HG02973 (cell line): Measurements from ENCODE around the gene ITGB2.

Source experiments
- ATAC-seq: cut with Tn5 transposase; IDR thresholded peaks from one replicate; pipeline ENCODE4 v1.9.1; 2021; ENCODE audit warnings: moderate library complexity; ENCODE audit not compliant: unreplicated experiment

The ITGB2 gene

DNA sequence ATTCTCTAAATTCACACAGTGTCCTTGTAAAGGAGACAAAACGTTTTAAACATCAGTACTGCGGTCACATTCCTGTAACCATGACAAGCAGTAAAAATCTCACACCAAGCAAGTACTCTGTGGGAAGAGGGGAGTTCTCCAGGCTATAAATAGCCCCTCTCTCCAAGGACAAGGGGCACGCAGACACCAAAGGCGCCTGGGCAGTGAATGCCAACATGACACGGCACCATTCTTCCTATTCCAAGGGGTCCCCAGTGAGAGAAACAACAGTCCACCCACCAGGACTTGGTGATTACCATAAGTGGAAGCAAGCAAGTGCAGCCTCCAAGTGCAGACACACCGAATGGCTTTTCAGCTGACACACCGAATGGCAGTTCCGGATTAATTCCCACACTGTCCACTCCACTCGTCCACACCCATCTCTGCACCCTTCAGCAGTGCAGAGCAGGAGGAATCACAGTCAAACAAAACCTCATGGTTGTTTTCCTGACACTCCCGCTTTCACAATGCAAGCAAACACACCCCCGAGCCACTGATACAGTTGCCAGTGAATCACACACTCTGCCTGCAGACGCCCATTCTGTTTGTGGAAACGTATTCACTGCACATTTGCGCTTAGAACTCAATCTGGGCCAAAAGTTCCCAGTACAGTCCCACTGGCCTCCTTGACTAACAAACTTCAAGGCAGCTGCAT lies 49.0 kb downstream of the ITGB2 start:
- ATAC-seq: no peak

DNA sequence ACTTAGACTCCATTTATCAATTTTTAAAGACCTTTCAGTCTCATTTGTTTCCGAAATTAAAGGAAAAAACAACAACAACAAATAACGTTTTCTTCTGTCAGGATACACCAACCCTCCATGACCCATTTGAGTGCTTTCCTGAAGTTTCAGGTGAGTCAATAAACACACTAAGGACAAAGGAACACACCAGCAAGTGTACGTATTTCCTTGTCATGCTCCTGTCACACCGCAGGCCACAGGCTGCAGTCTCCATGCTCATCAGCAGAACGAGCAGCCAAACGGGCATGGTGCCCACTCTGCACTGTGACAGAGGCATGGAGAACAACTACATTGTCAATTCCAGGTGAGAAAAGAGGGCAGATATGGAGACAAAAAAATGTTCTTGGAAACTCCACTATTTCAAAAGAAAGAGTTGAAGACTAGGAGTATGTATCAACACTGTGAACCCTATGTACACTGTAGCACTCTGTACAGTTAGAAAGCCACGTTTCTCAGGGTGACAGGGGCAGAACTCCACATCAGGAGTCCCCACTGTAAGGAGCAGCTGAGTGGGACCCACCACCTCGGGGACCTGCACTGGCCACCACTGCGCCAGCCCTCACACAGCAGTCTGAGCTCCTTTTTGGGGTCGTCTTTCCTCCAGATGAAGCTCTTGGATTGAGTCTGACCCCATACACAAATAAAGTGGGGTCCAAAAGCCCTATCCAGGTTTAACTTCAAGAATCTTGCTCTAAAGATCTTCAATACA lies 49.8 kb downstream of the ITGB2 start:
- no peak for ATAC-seq

DNA sequence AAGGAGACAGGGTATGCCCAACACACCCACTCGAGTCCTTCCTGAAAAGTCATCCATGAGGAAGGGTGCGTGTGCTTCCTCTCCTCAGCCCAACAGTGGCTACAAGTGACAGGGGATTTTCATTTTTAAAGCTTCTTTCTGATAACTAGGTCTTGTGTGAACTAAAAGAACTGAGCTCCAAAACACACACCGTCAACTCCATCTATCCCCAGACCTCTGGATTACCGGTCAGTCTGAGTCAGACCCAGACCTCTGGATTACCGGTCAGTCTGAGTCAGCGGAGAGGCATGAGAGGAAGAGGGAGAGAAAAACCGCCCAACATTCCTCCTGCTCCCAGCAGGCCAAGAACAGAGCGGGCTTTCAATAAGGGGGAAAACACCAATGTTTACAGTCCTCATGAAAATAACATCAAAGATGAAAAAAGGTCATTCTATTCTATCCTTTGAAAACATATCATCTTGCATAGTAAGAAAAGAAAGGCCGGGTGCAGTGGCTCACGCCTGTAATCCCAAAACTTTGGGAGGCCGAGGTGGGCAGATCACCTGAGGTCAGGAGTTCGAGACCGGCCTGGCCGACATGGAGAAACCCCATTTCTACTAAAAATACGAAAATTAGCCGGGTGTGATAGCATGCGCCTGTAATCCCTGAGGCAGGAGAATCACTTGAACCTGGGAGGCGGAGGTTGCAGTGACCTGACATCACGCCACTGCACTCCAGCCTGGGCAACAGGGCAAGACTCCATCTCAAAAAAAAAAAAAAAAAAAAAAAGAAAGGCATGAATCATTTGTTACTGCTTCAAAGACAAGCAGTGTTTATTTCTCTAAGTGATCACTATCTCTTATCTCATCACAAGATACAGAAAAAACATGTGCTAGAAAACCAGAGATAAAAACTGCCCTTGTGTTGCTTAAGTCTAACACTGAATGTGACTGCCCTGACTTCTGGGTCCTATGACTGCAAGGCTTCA lies 50.6 kb downstream of the ITGB2 start:
- ATAC-seq: no peak

DNA sequence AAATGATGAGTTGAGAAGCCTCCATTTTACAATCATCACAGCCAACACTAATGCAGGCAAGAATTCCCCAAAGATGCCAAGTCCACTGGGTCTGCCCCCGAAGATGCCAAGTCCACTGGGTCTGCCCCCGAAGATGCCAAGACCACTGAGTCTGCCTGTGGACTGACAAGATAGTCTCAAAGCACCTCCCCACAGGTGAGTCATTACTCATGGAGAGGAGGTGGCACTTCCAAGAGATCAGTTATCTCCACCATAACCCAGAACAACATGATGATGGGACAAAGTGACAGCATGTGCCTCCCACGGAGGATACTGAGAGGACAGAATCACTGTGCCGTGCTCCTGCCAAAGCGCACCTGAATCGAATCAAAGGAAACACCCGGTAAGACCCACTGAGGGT lies 52.0 kb downstream of the ITGB2 start:
- no peak for ATAC-seq

DNA sequence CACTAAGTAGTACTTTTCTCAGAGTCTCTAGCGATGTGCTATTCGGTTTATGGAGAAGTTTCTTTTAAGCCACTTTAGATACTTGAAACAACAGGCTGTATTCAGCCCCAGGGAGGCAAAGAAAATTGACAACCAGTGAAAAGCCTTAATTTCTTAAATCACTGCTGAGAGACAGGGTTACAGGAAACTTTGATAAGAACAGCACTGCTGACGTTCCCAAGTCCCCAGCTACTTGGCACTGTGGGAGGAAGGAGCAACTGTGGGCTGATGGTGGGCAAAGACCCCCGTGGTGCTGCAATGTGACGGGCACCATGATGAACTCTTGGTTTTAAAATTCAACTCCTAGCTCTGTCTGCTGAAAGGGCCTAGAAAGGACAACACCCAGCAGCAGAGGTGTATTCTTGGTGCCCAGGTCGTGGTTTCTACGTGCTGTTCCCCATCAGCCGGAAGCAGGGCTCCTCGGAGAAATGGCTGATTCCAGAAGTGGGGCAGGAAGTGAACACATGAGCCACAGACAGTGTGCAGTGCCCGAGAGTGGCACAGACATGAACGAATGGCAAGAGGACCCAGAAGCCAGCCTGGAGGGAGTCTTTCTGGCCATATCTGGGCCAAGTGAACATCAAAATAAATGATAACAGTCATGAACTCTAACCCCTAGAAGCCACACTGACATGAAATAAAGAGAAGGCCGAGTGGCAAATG lies 52.5 kb downstream of the ITGB2 start:
- ATAC-seq: no peak

DNA sequence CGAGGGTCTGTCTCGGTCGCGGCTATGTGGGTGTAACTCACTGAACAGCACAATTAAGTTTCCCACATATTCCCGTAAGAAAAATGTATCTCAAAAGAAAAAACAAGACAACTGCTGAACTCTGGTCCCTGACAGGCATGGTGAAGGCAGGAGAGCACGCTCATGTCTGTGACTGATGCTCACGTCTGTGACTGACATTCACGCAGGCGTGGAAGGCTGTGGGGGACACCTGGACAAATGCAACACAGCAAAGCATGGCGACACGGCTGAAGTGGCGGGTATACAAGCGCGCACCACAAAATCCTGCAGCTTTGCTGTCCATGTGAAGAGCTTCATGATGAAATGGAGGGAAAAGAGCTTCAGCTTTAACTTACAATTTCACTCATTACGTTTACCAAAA lies 53.2 kb downstream of the ITGB2 start:
- ATAC-seq: no peak

DNA sequence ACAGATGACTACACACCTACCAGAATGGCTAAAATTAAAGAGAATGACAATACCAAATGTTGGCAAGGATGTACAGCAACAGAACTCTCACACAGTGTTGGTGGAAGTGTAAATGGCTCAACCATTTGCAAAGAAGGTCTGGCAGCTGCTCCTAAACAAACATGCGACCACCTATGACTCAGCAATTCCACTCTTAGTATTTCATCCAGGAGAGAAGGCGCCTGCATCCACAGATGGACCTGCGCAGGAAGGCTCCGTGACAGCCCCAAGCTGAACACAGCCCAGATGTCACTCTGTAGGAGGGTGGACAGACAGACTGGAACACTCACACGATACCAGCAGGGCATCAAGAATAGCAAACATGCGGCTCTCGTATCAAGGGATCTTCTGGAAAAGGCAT lies 53.9 kb downstream of the ITGB2 start:
- ATAC-seq: no peak

DNA sequence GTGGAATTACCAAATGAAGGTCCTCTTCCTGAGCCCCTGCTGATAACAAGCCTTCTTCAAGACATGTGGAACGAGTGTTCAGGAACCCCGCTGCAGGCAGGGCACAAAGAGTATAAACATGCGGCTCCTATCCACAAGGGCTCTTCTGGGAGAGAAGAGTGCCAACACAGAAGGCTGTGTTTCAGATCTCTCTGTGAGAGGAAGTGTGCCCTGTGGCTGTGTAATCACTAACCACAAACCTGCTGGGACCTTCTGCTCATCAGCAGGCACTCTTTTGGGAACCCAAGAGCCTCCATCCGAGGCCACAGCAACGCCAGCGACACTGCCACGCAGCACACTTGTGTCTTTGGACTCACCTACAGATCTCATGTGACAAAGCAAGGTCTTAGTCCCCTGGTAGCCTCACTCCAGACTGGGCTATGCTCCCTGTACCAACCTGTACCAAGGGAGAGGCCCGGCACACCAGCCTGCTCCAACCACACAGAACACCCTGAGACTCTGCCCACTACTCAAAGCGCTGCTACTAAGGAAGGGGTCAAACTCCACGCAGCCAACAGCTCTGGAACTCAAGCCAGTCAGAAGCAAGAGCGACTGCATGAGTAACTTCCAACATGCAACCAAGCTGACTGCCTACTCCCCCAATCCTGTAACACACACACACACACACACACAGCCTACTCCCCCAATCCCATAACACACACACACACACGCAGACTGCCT lies 55.0 kb downstream of the ITGB2 start:
- no peak for ATAC-seq

DNA sequence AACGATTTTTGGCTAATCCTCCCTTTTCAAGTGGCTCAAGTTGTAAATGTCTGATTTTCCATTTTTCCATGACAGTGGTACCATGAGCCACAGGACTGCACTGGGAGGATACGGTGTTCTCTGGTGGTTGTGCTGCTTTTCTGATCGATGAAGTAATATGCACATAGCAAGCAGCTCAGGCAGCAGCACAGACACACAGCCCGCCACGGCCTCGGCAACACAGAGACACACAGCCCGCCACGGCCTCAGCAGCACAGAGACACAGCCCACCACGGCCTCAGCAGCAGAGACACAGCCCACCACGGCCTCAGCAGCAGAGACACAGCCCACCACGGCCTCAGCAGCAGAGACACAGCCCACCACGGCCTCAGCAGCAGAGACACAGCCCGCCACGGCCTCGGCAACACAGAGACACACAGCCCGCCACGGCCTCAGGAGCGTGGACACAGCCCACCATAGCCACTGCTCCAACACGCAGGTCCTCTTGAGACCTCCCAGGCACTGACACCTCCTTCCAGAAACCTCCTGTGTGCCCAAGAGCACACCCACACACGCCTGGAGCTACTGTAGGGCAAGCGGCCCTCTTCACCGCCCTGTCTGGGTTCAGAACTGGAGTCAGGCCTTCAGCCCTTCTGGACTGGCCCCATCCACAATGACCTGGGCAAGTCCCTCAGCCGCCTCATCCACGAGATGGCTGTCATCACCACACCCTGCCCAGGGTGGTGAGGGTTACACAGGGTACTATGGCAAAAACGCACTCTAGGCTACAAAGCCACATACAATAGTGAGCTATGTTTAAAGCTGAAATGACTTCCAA lies 57.6 kb downstream of the ITGB2 start:
- ATAC-seq: no peak

DNA sequence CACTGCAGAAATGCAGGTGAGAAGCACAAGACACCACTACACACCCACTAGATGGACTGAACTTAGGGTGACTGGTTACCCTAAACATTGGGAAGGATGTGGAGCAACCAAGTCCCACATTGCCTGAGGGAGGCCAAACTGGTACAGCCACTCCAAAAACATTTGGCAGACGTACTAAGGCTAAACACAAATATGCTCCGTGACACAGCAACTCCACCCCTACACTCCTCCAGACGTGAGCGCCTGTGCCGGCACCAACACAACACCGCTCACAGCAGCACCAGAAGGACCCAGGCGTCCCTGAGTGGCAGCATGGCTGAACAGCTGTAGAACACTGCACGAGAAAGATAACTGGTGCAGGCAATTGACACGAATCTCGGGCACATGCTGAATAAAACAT lies 61.9 kb downstream of the ITGB2 start:
- ATAC-seq: no peak

DNA sequence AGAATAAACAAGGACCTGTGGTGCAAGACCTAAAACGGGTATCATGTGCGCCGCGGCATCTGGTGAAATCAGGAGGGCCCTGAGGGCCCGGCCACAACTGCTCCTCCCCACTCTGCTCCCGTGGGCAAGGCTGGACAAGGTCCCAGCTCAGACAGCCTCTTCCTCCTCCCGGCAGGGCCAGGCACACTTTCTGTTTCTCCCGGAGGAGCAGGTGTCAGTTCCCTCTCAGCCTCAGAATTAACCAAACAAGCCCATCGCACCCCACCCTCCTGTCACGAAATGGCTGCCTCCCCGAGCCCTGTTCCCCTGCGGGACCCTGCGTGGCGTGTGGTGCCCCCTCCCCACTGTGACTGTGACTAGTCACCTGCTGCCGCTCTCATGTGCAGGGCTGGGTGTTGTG lies 62.4 kb downstream of the ITGB2 start:
- ATAC-seq: no peak

DNA sequence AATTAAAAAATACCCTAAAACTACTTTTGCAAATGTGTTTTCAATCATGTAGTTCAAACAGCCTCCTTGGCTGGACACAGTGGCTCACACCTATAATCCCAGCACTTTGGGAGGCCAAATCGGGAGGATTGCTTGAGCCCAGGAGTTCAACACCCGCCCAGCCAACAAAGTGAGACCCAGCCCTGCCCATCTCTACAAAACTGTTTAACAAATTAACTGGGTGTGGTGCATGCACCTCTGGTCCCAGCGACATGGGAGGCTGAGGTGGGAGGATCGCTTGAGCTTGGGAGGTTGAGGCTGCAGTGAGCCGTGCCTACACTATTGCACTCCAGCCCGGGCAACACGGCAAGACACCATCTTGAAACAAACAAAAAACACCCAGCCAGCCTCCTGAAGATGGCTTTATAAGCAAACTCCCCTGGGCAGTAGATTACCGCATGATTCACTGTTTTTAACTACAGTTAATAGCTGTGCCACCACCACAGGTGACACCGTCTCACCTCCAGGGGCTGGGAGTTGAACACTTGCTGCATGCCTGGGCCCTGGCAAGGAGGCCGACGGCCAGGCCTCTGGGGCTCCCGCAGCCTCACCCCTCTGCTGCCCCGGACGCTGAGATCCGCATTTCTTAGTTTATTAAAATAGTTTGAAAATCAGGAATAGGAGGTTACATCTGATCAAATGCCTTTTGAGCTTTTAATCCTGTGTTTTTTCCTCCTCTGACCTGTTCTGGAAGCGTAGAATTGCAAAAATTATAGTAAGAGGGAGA lies 63.4 kb downstream of the ITGB2 start:
- no peak for ATAC-seq

DNA sequence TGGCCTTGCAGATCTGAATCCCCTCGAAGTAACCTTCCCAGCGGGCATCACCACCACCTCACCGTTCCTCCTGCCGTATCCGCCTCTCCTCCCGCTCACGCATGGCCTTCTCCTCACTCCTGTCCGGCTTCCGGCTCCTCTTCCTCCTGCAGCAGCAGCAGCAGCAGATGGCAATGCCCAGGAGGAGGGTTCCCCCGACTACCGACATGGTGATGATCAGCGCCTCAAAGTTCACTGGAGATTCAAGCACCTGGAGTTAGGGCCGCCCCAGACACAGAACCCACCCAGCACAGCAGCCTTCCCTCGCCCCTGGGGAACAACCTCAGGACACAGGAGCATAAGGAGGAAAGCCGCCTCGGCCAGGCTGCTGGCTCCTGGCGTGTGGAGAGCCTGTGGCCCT lies 64.6 kb downstream of the ITGB2 start:
- no peak for ATAC-seq

DNA sequence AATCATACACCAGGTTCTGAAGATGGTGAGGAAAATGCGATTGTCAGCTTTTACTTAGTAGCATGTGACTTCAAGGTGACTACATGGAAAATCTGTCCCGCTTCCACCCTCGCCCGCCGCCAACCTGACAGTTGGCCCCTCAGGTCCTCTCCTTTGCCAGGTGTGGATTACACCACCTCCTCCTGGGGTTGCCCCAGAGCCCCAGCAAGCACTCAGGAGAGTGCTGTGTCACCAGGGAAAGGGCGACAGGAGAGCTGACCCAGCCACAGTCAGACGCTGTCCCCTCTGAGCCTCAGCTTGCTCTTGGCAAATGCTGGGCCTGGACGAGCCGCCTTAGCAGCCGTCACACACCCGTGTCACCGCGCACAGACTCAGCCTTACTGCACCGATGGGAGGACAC lies 65.1 kb downstream of the ITGB2 start:
- no peak for ATAC-seq

DNA sequence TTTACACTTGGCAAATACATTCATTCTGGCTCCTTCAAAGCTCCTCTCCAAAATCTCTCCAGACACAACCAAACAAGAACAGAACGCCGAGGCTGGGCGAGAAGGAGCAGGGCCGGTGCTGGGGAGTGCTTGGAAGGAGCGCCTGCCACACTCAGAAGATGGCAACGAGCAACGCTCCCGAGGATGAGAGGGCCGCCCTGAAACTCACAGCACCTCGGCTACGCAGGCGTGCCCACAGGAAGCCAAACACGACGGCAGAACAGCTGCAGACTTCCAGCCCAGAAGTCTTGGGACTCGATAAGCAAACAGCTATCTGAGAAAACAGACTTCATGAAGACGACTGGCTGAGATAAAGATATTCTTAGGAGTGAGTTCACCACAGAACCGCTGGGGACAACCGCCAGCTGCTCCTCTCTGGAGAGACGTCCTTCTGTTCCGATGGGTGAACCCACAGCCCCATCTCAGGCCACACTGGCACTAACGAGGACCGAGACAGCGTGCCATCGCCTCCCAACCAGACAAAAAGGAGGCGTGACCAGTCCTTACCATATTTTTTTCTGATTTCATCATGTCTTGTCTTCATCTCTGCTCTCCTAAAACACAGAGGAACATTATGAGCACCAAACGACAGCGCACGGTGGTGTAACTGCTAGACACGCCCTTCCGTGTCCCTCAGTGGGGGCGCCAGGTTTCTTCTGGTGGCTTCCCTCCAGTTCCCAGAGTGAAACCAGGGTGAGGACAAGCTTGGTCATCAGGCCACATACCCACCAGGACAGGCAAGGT lies 65.8 kb downstream of the ITGB2 start:
- no peak for ATAC-seq

DNA sequence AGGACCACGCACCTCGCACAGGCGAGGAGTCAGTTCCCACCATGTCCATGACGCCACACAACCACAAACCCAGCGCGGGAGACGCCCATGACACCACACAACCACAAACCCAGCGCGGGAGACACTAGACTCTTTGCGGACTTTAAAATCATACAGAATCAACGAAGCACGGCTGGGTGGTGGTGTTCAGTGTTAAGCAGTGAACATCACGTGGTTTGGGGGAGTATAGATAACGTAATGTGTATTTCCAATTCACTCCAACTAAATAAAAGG lies 66.4 kb downstream of the ITGB2 start:
- no peak for ATAC-seq

DNA sequence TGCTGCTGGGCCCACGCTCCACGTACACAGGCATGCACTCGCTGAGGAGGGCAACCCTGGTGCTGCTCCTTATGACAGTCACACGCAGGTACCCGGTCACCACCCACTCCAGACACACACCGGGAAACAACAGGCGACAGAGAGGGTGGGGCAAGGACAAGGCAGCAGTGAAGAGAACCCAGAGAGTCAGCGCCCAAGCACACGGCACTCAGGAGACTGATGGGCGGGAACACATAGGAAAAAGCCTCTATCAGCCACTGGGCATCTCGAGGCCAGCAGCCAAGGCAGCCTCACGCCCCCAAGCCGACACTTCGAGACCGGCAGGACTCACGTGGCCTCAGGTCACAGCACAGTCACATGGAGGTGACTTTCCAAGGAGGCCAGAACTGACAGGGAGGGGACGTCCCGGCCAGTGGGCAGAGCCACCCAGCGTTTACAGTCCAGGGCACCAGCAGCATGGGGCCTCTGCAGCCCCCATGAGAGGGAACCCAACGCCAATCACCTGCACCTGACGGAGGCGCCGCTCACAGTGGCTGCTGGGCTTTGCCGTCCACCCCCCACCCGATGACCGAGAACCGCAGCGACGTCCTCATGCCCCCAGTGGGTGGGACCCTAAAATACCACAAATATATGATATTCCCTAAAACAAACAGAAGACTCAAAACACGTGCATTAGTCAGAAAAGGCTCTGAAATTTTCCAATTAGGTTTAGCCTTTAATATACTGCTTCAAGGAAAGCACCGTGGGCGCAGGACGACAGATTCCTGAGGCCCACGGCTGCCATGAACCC lies 66.9 kb downstream of the ITGB2 start:
- ATAC-seq: no peak
